Ovary (tissue), 3 donors: Measurements from ENCODE around the gene OR6V1.

ENCODE experiments used
- CTCF ChIP-seq, 3 donors: fragments of 450-650 bp in 2 of 3; fragments of 200-600 bp in 1 of 3; IDR thresholded peaks; one replicate each; pipeline versions ENCODE4 v1.5.1 to v1.8.0; 2016 to 2022; ENCODE audit warnings: antibody characterized with exemption in 3 of 3, mild to moderate bottlenecking in 1 of 3
- POLR2A ChIP-seq: fragments of 450-650 bp; IDR thresholded peaks from one replicate; pipeline ENCODE4 v1.6.1; 2017; ENCODE audit warnings: antibody characterized with exemption, mild to moderate bottlenecking, moderate library complexity
- donor health status: DM: no; HTN: no; CAD: no.

- TF ChIP-seq CTCF (IDR thresholded peaks at IDR 0.05) (no peak), POLR2A (no peak)
Measured at GRCh38 chr7:143085109-143085508, 33.0 kb downstream of the OR6V1 start.
